B cell (primary cell): ENCODE data around the gene ABHD2. TPM values are rescaled to one million over a fixed set of nuclear protein-coding genes. Genes with fewer than 3 reads are reported as not detected.

ENCODE experiments used
- ATAC-seq: fragments of 200-7000 bp; cut with Tn5 transposase; one replicate; pipeline ENCODE4 v1.10.0; 2021; ENCODE audit warnings: low read depth, mild to moderate bottlenecking, moderate number of reproducible peaks, moderate library complexity
- CTCF ChIA-PET: fragments of 350-600 bp; sonication (Branson Sonifier 250); formaldehyde crosslinking; loops from one replicate; lab custom pipeline; 2021; ENCODE audit warnings: antibody characterized with exemption, inconsistent platforms; lab: Charles Lee
- POLR2A ChIA-PET: fragments of 350-600 bp; sonication (Branson Sonifier 250); formaldehyde crosslinking; loops from one replicate; lab custom pipeline; 2021; ENCODE audit warnings: antibody characterized with exemption; lab: Charles Lee
- DNase-seq: peaks from one replicate; pipeline ENCODE4 v3.0.0; 2013
- H2AFZ ChIP-seq: 2 replicates; pipeline ENCODE4 v1.6.1; 2012; ENCODE audit warnings: mild to moderate bottlenecking, low read depth, low read length; ENCODE audit not compliant: insufficient read depth, poor library complexity, severe bottlenecking
- H3K27ac ChIP-seq, 2 donors: 1 replicate in 1 of 2; 2 replicates in 1 of 2; pipeline ENCODE4 v1.5.1; 2012 to 2013; ENCODE audit warnings: low read length in 2 of 2, mild to moderate bottlenecking in 2 of 2, moderate library complexity in 1 of 2
- H3K27me3 ChIP-seq, 4 experiments: fragments of 200-600 bp in 1 of 4; sonication (generic) in 1 of 4; replicated peaks in 1 of 4; 1 replicate in 2 of 4; 2 replicates in 2 of 4; pipeline versions ENCODE4 v1.6.1 to v1.7.0; 2013 to 2016; ENCODE audit warnings: low read length in 3 of 4, mild to moderate bottlenecking in 2 of 4, mixed read lengths in 1 of 4, moderate library complexity in 1 of 4; ENCODE audit not compliant: insufficient read depth in 4 of 4, control insufficient read depth in 3 of 4; ENCODE audit errors: control extremely low read depth in 1 of 4
- H3K36me3 ChIP-seq, 2 experiments: replicated peaks in 1 of 2; 1 replicate in 1 of 2; 2 replicates in 1 of 2; pipeline versions ENCODE4 v1.6.1 to v1.7.1; 2013; ENCODE audit warnings: low read length in 1 of 2; ENCODE audit not compliant: insufficient read depth in 2 of 2, control insufficient read depth in 1 of 2; ENCODE audit errors: control extremely low read depth in 1 of 2, extremely low read depth in 1 of 2
- H3K4me1 ChIP-seq, 2 donors: fragments of 200-600 bp in 1 of 2; sonication (generic) in 1 of 2; 1 replicate in 1 of 2; 2 replicates in 1 of 2; pipeline versions ENCODE4 v1.5.1 to v1.6.1; 2013 to 2017; ENCODE audit warnings: low read length in 2 of 2; ENCODE audit not compliant: control insufficient read depth in 2 of 2, insufficient read depth in 2 of 2
- H3K4me2 ChIP-seq: replicated peaks from 2 replicates; pipeline ENCODE3; 2012; ENCODE audit warnings: mild to moderate bottlenecking, low read depth, low read length; ENCODE audit not compliant: poor library complexity, severe bottlenecking
- H3K4me3 ChIP-seq, 5 experiments: fragments of 200-600 bp in 1 of 5; sonication (generic) in 1 of 5; 1 replicate in 3 of 5; 2 replicates in 2 of 5; pipeline versions ENCODE4 v1.5.1 to v1.7.0; 2011 to 2016; ENCODE audit warnings: low read length in 4 of 5, mild to moderate bottlenecking in 4 of 5, low read depth in 2 of 5, control low read depth in 1 of 5, moderate library complexity in 1 of 5; ENCODE audit not compliant: insufficient read depth in 1 of 5; ENCODE audit errors: control extremely low read depth in 1 of 5, extremely low read depth in 1 of 5
- H3K79me2 ChIP-seq: fragments of 200-600 bp; sonication (generic); one replicate; pipeline ENCODE4 v1.6.0; 2016; ENCODE audit warnings: low read length; ENCODE audit not compliant: control insufficient read depth, insufficient read depth
- H3K9ac ChIP-seq: fragments of 200-600 bp; sonication (generic); 2 replicates; pipeline ENCODE4 v1.6.1; 2017; ENCODE audit warnings: mild to moderate bottlenecking, low read length, moderate library complexity
- H3K9me3 ChIP-seq, 3 donors: one replicate each; pipeline versions ENCODE4 v1.6.1 to v1.7.1; 2013; ENCODE audit warnings: low read length in 2 of 3; ENCODE audit not compliant: control insufficient read depth in 2 of 3, insufficient read depth in 1 of 3; ENCODE audit errors: control extremely low read depth in 1 of 3
- H4K20me1 ChIP-seq: 2 replicates; pipeline ENCODE4 v1.6.0; 2012; ENCODE audit warnings: mild to moderate bottlenecking, low read length; ENCODE audit not compliant: insufficient read depth, control insufficient read depth, poor library complexity, severe bottlenecking
- H3K27ac Mint-ChIP-seq: one replicate; pipeline ENCODE4 v1.8.0; 2021; ENCODE audit warnings: mixed read lengths
- H3K27me3 Mint-ChIP-seq: one replicate; pipeline ENCODE4 v1.8.0; 2021; ENCODE audit warnings: mixed read lengths
- H3K4me1 Mint-ChIP-seq: one replicate; pipeline ENCODE4 v1.8.0; 2021; ENCODE audit warnings: mixed read lengths
- H3K4me3 Mint-ChIP-seq: one replicate; pipeline ENCODE4 v1.8.0; 2021; ENCODE audit warnings: mixed read lengths
- H3K9me3 Mint-ChIP-seq: one replicate; pipeline ENCODE4 v1.8.0; 2022; ENCODE audit warnings: mixed read lengths; ENCODE audit not compliant: insufficient read depth
- CTCF ChIP-seq: fragments of 200-600 bp; IDR thresholded peaks from one replicate; pipeline ENCODE4 v1.8.0; 2022; ENCODE audit warnings: antibody characterized with exemption, mild to moderate bottlenecking
- EZH2 ChIP-seq: IDR thresholded peaks from 2 replicates; pipeline ENCODE4 v1.6.1; 2012; ENCODE audit warnings: borderline replicate concordance, low read depth, mild to moderate bottlenecking, moderate library complexity, low read length; ENCODE audit not compliant: insufficient read depth, poor library complexity, severe bottlenecking
- WGBS: methylation state at CpG from one replicate; pipeline ENCODE4 v1.1.5; 2013; ENCODE audit warnings: missing lambda C conversion rate; ENCODE audit not compliant: insufficient coverage; 5-methylcytosine and 5-hydroxymethylcytosine counted together
- intact Hi-C: fragments of 100-400 bp; cut with micrococcal nuclease; formaldehyde crosslinking; loops from one replicate; pipeline ENCODE4 v1.10.0; 2022
- polyA plus RNA-seq: library from polyadenylated mRNA; depleted of rRNA; stranded (reverse); fragments of >200 nt; gene quantifications from 2 replicates; pipeline ENCODE4 v1.2.3, GENCODE V29; 2012
- total RNA-seq, 2 donors: library from RNA; stranded (reverse); fragments of 120-200 nt in 1 of 2; gene quantifications; 1 replicate in 1 of 2; 2 replicates in 1 of 2; pipeline versions ENCODE4 v1.2.3 to v1.2.4, GENCODE V29; 2013 to 2022

The ABHD2 gene
- total and polyA plus RNA-seq, 2 donors (not counting 1 experiment from before 2014, with no cell fraction given), result 7.1 to 45.8 TPM

DNA sequence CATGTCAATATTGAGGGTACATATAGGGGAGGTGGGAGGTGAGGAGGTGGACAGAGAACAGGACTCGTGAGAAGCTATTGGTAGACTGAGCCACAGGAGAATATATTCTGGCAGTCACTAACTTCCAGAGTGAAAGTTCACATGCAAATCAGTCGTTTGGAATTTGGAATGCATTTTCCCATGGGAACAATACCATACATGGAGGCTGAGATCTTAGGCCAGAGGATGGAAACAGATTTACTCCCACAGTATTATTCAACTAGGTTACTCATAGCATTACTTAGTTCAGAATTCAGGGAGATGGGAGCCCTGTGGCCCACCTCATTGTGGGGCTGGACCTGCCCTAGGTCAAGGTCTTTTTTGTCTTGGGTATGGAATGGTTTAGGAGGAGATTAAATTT lies 36.4 kb upstream of the ABHD2 start:
- no peaks in the 10 kb centered on the region for H3K4me1 Mint-ChIP-seq
- H3K27me3 Mint-ChIP-seq, result peaks cover 18% of the 10 kb centered on the region
- intact Hi-C loops, result no loop called here
- Histone ChIP-seq H3K4me1 (no peaks in the 10 kb centered on the region), H3K36me3 (no peaks in the 10 kb centered on the region), H3K4me3 (no peak overlapping the region), H3K9me3 (no peaks in the 10 kb centered on the region), H4K20me1 (no peaks in the 10 kb centered on the region), H3K4me2 (no peak overlapping the region), H2AFZ (no peak overlapping the region), H3K9ac (no peak overlapping the region), H3K27ac (no peak overlapping the region), H3K79me2 (no peaks in the 10 kb centered on the region), H3K27me3 (peaks cover 0 to 8% (median 0%) of the 10 kb centered on the region in 4 experiments)
- CTCF ChIA-PET, result no interaction called here
- TF ChIP-seq CTCF (no peak), EZH2 (no peak)
- WGBS, result 100% methylated on average over 1 of the region's 2 CpGs
- DNase-seq (no peak), ATAC-seq (no peak)
- no peak overlapping the region for H3K27ac Mint-ChIP-seq
- POLR2A ChIA-PET, result no interaction called here
- H3K4me3 Mint-ChIP-seq, result no peak overlapping the region
- no peaks in the 10 kb centered on the region for H3K9me3 Mint-ChIP-seq

- TF ChIP-seq EZH2, result no peak
- no peak for TF ChIP-seq CTCF
- Histone ChIP-seq H3K4me1 (no peaks in the 10 kb centered on the region), H3K4me3 (no peak overlapping the region), H4K20me1 (no peaks in the 10 kb centered on the region), H3K36me3 (no peaks in the 10 kb centered on the region), H3K27ac (no peak overlapping the region), H3K9ac (no peak overlapping the region), H3K4me2 (no peak overlapping the region), H3K79me2 (no peaks in the 10 kb centered on the region), H2AFZ (no peak overlapping the region), H3K9me3 (no peaks in the 10 kb centered on the region), H3K27me3 (peaks cover 0 to 9% (median 0%) of the 10 kb centered on the region in 4 experiments)
- intact Hi-C loops, result no loop called here
- ATAC-seq (no peak), DNase-seq (no peak)
- Mint-ChIP-seq H3K27me3 (peaks cover 18% of the 10 kb centered on the region), H3K4me1 (no peaks in the 10 kb centered on the region), H3K4me3 (no peak overlapping the region), H3K9me3 (no peaks in the 10 kb centered on the region), H3K27ac (no peak overlapping the region)
- WGBS, result 25% methylated on average over 1 of the region's 3 CpGs
- POLR2A ChIA-PET, result no interaction called here
- CTCF ChIA-PET, result interaction anchor here (0.6 to 1.3 kb wide), 3 partner anchors 13 to 417 kb away, joined by 3 read pairs; no protein-coding TSS in a partner anchor
Measured at GRCh38 chr15:89052474-89052873, 35.8 kb upstream of the ABHD2 start.
